ENCODE results near the gene GADD45GIP1. TPM values are rescaled to one million over a fixed set of nuclear protein-coding genes. Genes with fewer than 3 reads are reported as not detected.

GADD45GIP1 gene
- polyA plus RNA-seq, result 10 to 100 TPM; 37.4 to 69.1 (median 56.8) TPM

DNA sequence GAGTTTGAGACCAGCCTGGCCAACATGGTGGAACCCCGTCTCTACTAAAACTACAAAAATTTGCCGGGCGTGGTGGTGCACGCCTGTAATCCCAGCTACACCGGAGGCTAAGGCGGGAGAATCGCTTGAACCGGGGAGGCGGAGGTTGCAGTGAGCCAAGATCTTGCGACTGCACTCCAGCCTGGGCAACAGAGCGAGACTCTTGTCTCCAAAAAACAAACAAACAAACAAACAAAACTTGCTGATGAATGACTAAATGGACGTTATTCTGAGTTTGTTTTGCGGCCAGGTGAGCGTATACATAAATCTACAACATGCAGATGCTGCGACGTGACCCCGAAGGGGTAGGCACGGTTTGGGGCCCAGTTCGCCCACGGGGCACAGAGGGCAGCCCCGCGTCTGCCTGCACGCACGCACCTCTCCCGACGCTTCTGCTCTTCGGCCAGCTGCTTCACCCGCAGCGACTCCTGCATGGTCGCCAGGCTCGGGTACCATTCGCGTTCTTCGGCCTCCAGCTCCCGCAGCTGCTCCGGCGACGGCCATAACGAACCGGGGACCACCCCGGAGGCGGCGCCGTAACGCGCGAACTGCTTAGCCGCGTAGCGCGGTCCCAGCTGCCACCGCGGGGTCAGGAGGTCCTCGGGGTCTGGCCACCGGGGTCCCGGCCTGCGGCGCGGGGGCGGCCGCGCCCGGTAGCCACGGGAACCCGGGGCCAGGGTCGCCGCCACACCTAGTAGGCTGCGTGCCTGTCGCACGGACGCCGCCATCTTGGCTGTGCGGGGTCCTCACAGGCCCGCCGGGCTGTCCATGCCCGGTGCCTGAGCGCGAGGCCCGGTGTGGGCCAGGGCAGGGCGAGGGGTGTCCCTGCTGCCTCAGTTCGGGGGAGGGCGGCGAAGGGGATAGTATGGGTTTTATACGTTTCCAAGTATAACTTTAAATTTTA is at the start of gene GADD45GIP1:
TSS of gene GADD45GIP1 (minus strand) at position 778 of the 943 bp plus-strand sequence. CDS start at position 767, 11 bp downstream.
- H3K27me3 Mint-ChIP-seq (ENCODE audit: low read depth in 3 of 3), result peaks cover 0 to 8% (median 5%) of the 10 kb centered on the region in 3 donors
- no peaks in the 10 kb centered on the region for H3K36me3 Mint-ChIP-seq
- DNase-seq, result peak; percentile 77 to 80 (median 77)
- H3K27ac Mint-ChIP-seq, result peak within 1 kb of the TSS; percentile 79 to 94 (median 93)
- H3K4me3 Mint-ChIP-seq, result peak within 1 kb of the TSS; percentile 88 to 91 (median 90)
- no peaks in the 10 kb centered on the region for H3K9me3 Mint-ChIP-seq
- H3K4me1 Mint-ChIP-seq, result peaks cover 25% of the 10 kb centered on the region in 2 donors

DNA sequence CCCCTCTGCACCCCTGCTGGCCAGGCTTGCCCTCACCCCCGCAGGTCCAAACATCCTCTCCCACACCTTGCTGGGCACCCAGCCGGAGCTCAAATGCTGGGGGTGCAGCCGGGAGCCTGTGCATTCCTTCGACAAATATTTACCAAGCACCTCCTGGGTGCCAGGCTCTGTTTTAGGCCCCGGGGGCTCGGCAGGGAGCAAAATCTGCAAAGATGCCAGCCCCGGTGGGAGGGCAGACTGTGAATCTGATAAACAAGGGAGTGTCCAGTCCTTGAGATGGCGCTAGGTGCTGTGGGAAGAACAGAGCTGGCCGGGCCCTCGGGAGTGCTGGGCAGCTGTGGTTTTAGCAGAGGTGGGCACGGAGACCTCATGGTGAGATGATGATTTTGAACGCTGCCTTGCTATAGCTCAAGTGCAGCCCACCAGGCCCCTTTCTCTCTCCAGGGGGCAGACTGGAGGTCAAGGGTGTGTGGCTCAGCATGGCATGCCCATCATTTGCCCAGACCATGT is 48.9 kb upstream of the GADD45GIP1 start:
- peaks cover 14 to 22% (median 18%) of the 10 kb centered on the region in 3 donors for H3K27me3 Mint-ChIP-seq (ENCODE audit: low read depth in 3 of 3)
- no peaks in the 10 kb centered on the region for H3K36me3 Mint-ChIP-seq
- H3K4me3 Mint-ChIP-seq, result no peak overlapping the region
- DNase-seq, result no peak
- peaks cover 0 to 3% (median 0%) of the 10 kb centered on the region in 6 donors for H3K9me3 Mint-ChIP-seq
- H3K27ac Mint-ChIP-seq, result no peak overlapping the region
- no peaks in the 10 kb centered on the region for H3K4me1 Mint-ChIP-seq

DNA sequence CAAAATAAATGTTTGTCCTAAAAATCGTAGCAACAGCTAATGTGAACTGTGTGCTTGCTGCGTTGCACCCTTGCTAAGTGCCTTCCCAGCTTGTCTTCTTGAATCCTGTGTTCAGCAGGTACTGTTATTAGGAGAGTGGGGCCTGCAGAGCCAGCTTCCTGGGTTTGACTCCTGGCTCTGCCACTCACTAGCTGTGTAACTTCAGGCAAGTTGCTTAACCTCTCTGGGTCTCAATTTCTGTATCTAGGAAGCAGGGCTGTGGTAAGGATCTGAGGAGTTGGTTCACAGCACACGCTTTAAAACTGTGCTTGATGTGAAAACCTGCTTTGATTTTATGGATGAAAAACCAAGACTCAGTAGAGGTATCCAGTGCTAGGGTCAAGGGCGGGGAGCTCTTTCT is 48.2 kb upstream of the GADD45GIP1 start:
- Mint-ChIP-seq H3K9me3 (peaks cover 0 to 3% (median 0%) of the 10 kb centered on the region in 6 donors), H3K4me1 (no peaks in the 10 kb centered on the region), H3K36me3 (no peaks in the 10 kb centered on the region), H3K27me3 (ENCODE audit: low read depth in 3 of 3) (peaks cover 11 to 15% (median 15%) of the 10 kb centered on the region in 3 donors), H3K4me3 (no peak overlapping the region), H3K27ac (no peak overlapping the region)
- DNase-seq, result no peak

GRCh38 chr19:13004273-13004672 is 47.2 kb upstream of the GADD45GIP1 start:
- Mint-ChIP-seq H3K9me3 (peaks cover 0 to 3% (median 0%) of the 10 kb centered on the region in 6 donors), H3K27me3 (ENCODE audit: low read depth in 3 of 3) (peaks cover 13 to 16% (median 14%) of the 10 kb centered on the region in 3 donors), H3K4me1 (no peaks in the 10 kb centered on the region), H3K36me3 (no peaks in the 10 kb centered on the region), H3K4me3 (no peak overlapping the region), H3K27ac (peak overlapping the region in 1 of 6 donors; percentile 29)
- no peak for DNase-seq

GRCh38 chr19:13003081-13003480 is 46.1 kb upstream of the GADD45GIP1 start:
- no peaks in the 10 kb centered on the region for H3K4me1 Mint-ChIP-seq

DNA sequence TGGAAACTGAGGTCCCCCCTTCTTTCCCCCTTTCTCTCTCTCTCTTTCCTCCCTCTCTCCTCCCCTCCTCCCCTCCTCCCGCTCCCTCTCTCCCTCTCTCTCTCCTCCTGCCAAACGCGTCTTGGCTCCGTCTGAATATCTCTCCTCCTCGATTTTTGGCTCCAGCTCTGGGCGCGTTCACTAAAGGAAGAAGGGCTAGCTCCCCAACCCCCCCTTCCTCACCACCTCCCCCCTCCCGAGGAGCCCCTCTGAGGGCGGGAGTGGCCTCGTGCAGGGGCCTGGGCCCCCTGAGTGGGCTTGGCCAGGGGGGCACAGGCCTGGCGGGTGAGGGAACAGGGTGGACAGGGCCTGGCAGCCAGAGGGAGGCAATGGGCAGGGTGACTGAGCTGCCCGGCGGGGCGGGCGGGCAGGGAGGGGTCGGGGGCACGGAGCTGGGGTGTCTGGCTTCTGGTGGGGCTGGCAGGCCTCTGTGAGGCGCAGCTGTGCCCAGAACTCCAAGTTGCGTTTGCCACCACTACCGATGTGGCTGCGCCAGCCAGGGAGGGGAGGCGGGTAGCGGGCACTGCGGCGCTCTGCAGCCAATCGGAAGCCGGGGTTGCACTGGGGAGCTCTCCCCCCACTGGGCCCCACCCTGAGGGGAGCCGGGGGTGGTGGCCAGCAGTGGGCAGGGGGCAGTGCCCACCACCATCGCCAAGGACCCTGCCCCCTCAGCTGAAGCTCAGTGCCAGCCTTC is 45.3 kb upstream of the GADD45GIP1 start:
- no peak for DNase-seq
- Mint-ChIP-seq H3K27ac (no peak overlapping the region), H3K27me3 (ENCODE audit: low read depth in 3 of 3) (peaks cover 9 to 14% (median 11%) of the 10 kb centered on the region in 3 donors), H3K9me3 (peaks cover 0 to 2% (median 0%) of the 10 kb centered on the region in 6 donors), H3K4me3 (no peak overlapping the region), H3K36me3 (peaks cover 0 to 4% (median 0%) of the 10 kb centered on the region in 3 donors), H3K4me1 (no peaks in the 10 kb centered on the region)

More at GRCh38 chr19:13003081-13003480, 46.1 kb upstream of the GADD45GIP1 start:
- no peak for DNase-seq
- Mint-ChIP-seq H3K27ac (no peak overlapping the region), H3K9me3 (peaks cover 0 to 3% (median 0%) of the 10 kb centered on the region in 6 donors), H3K4me3 (no peak overlapping the region), H3K27me3 (ENCODE audit: low read depth in 3 of 3) (peaks cover 9 to 10% (median 10%) of the 10 kb centered on the region in 3 donors), H3K36me3 (peaks cover 0 to 1% (median 0%) of the 10 kb centered on the region in 3 donors)

DNA sequence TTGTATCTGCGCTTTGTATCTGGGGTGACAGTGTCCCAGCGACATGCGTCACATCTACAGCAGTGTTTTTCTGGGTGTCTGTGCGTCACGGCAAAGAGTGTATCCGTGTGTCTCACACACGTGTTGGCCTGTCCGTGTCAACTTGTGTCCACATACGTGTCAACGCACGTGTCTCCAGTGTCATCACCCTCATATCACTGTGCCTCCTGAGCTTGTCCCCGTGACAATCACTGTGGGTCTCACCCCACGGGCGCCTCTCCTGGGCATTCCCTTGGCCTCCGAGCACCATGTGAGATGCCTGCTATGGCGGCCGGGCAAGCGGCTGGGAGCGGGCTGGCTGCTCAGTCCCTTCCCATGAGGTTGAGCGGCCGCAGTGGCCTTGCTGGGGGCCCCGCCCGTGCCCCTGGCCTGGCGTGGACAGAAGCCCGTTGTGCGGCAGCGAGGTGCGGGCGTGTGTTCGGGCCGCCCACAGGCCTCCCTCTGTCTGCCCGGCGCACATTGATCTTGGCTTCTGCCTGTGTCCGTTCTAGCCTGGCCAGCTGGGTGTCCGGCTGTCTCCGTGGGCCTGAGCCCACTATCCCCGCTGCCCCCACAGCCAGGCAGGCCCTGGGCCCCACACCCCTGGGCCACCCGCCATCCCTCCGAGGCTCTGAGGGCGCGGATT is 44.6 kb upstream of the GADD45GIP1 start:
- Mint-ChIP-seq H3K27me3 (ENCODE audit: low read depth in 3 of 3) (peaks cover 12 to 21% (median 17%) of the 10 kb centered on the region in 3 donors), H3K36me3 (peaks cover 0 to 4% (median 0%) of the 10 kb centered on the region in 3 donors), H3K27ac (no peak overlapping the region), H3K4me3 (no peak overlapping the region), H3K9me3 (no peaks in the 10 kb centered on the region), H3K4me1 (peaks cover 0 to 1% of the 10 kb centered on the region in 2 donors)
- DNase-seq, result no peak

- H3K27me3 Mint-ChIP-seq (ENCODE audit: low read depth in 3 of 3), result peaks cover 12 to 21% (median 17%) of the 10 kb centered on the region in 3 donors
- peaks cover 0 to 1% of the 10 kb centered on the region in 2 donors for H3K4me1 Mint-ChIP-seq
- no peaks in the 10 kb centered on the region for H3K9me3 Mint-ChIP-seq
- no peak overlapping the region for H3K27ac Mint-ChIP-seq
- no peak for DNase-seq
- no peak overlapping the region for H3K4me3 Mint-ChIP-seq
- H3K36me3 Mint-ChIP-seq, result peaks cover 0 to 4% (median 0%) of the 10 kb centered on the region in 3 donors
These were observed 44.1 kb upstream of the GADD45GIP1 start for GRCh38 chr19:13001166-13001501.

DNA sequence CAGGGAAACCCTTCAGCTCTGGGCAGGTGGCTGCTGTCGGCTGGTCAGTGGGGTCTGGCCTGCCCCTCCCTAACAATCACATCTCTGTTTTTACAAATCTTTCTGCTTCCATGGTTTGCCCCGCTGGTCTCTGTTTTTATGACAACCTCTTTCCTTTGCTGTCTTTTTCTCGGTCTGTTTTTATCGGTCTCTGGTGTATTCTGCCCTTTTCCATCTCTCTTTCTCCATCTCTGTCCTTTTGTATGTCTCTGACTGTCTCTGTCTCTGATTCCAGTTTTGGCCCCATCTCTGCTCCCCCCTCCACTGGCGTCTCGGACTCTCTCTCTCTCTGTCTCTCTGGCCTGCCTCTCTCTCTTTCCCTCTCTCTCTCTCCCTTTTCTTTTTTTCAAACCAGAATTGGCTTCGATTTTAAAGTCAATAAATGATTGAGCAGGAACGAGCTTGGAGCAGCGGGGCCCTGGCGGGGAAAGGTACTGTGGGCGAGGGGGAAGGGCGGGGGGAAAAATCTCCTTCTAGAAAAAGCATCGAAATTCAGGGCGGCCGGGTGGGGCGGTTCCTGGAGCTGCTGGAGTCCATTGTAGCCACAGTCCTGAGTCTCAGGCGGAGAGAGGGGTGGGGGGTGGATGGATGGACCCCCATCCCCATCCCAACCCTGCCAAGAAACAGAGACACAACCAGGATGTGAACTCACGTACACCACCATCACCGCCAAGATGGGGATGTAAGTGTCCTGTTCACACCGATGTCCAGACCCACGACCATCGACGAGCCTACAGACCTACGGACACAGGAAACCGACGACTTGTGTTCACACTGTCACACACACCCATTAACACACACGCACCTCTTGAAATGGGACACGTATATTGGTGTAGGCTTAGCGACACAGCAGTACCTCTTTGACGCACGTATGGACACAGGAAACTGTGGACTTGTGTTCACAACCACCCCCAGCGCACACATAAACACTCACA is 41.2 kb upstream of the GADD45GIP1 start:
- peak overlapping the region in 4 of 6 donors; percentile 40 to 83 (median 78) for H3K27ac Mint-ChIP-seq
- H3K4me1 Mint-ChIP-seq, result peaks cover 7 to 12% of the 10 kb centered on the region in 2 donors
- H3K36me3 Mint-ChIP-seq, result peaks cover 0 to 4% (median 0%) of the 10 kb centered on the region in 3 donors
- peak overlapping the region; percentile 25 to 59 (median 51) for H3K4me3 Mint-ChIP-seq
- H3K27me3 Mint-ChIP-seq (ENCODE audit: low read depth in 3 of 3), result peaks cover 25 to 39% (median 34%) of the 10 kb centered on the region in 3 donors
- H3K9me3 Mint-ChIP-seq, result peaks cover 0 to 2% (median 0%) of the 10 kb centered on the region in 6 donors
- DNase-seq, result no peak

GRCh38 chr19:12997179-12997966 is 40.4 kb upstream of the GADD45GIP1 start:
- Mint-ChIP-seq H3K9me3 (peaks cover 0 to 2% (median 0%) of the 10 kb centered on the region in 6 donors), H3K36me3 (peaks cover 0 to 4% (median 0%) of the 10 kb centered on the region in 3 donors), H3K27me3 (ENCODE audit: low read depth in 3 of 3) (peaks cover 25 to 43% (median 36%) of the 10 kb centered on the region in 3 donors), H3K27ac (peak overlapping the region in 5 of 6 donors; percentile 40 to 83 (median 75)), H3K4me3 (peak overlapping the region; percentile 50 to 76 (median 63)), H3K4me1 (peaks cover 7 to 12% of the 10 kb centered on the region in 2 donors)
- no peak for DNase-seq

GRCh38 chr19:12996406-12997094 is 39.5 kb upstream of the GADD45GIP1 start:
- Mint-ChIP-seq H3K9me3 (peaks cover 0 to 2% (median 0%) of the 10 kb centered on the region in 6 donors), H3K4me1 (peaks cover 7 to 12% of the 10 kb centered on the region in 2 donors), H3K36me3 (peaks cover 0 to 4% (median 0%) of the 10 kb centered on the region in 3 donors), H3K27ac (peak overlapping the region in 2 of 6 donors; percentile 49 to 62), H3K4me3 (peak overlapping the region; percentile 50 to 76 (median 52)), H3K27me3 (ENCODE audit: low read depth in 3 of 3) (peaks cover 27 to 44% (median 36%) of the 10 kb centered on the region in 3 donors)
- no peak for DNase-seq
